ENCODE data around the gene STX2. TPM values are rescaled to one million over a fixed set of nuclear protein-coding genes. Genes with fewer than 3 reads are reported as not detected.
A peak's percentile ranks its signal among the peaks of the same experiment; 100 is the strongest.
"Not testable (repeated sequence)": the region's sequence is repeated elsewhere in the genome, so short reads cannot be mapped to it uniquely, and the experiment has no call there.

The STX2 gene
- total RNA-seq (30.7 and 32.6 TPM in 2 replicates), polyA plus RNA-seq (24.2 and 26.2 TPM in 2 replicates), polyA minus RNA-seq (25.8 and 28.8 TPM in 2 replicates), Bru-seq, nascent RNA (percentile 74 among the genes with signal in this experiment), BruChase-seq, experiment 1, labeled RNA remaining after a 6-hour chase (percentile 88 among the genes with signal in this experiment), BruChase-seq, experiment 2, labeled RNA remaining after a 2-hour chase (percentile 84 among the genes with signal in this experiment)
- 23.2 and 23.6 TPM in 2 replicates for polyA plus RNA-seq (2011; cell fraction: cytosol; rRNA removed)
- 45.4 and 65.4 TPM in 2 replicates for polyA plus RNA-seq (2011; cell fraction: nucleus; rRNA removed)
- 33.7 and 36.7 TPM in 2 replicates for polyA plus RNA-seq (2012)
- 7.0 TPM for polyA minus RNA-seq (2011; cell fraction: cytosol; rRNA and poly(A)+ RNA removed)
- polyA minus RNA-seq (2011; cell fraction: nucleus; rRNA and poly(A)+ RNA removed): 8.8 and 14.8 TPM in 2 replicates
- long read RNA-seq, transcript STX2-203 (11 exons, 2,151 nt): minor isoform, 8 of 100 reads
- long read RNA-seq, transcript STX2-201 (10 exons, 3,331 nt): major isoform, 46 of 100 reads
- long read RNA-seq, partial matches to known transcripts: 15 of 100 reads
- long read RNA-seq, other reads (novel, unspliced or antisense): 31 of 100 reads

- H3K9me1 ChIP-seq (replicated peaks; ENCODE audit: control insufficient read depth, extremely low read depth, insufficient read depth, low read length): no peaks in the 10 kb centered on the region
- peaks cover 5% of the 10 kb centered on the region for H3K4me1 ChIP-seq (ENCODE audit: control insufficient read depth, extremely low read depth, insufficient read depth, low read length)
- ChIA-PET CTCF (interaction anchor here (0.7 to 1.9 kb wide), 2 partner anchors 13 to 20 kb away, joined by 3 to 11 read pairs; no protein-coding TSS in a partner anchor), POLR2A (no interaction called here)
- H4K20me1 ChIP-seq (replicated peaks; ENCODE audit: control insufficient read depth, extremely low read depth, insufficient read depth, low read length): no peaks in the 10 kb centered on the region
- no TSS peak for BruUV-seq (replicated peaks)
- intact Hi-C loops (cut with micrococcal nuclease) (loop anchor here (1.0 to 5.0 kb wide), 3 partner anchors 32 to 993 kb away; no protein-coding TSS in a partner anchor), dilution Hi-C loops (cut with MboI; ENCODE audit: extremely low pct_ligation_motif_present, low sequenced_read_pairs) (no loop called here)
- H3K4me2 ChIP-seq (ENCODE audit: insufficient read depth, low read length): peak within 1 kb of the TSS; percentile 89
- H3K27ac ChIP-seq (ENCODE audit: insufficient read depth, low read depth, low read length): no peak within 1 kb of the TSS
- H3K36me3 ChIP-seq (ENCODE audit: control insufficient read depth in 2 of 2, extremely low read depth in 1 of 2, insufficient read depth in 2 of 2, low read length in 2 of 2): no peaks in the 10 kb centered on the region
- peak; percentile 88 for DNase-seq (ENCODE audit: low read depth, low spot score)
- H3K4me3 ChIP-seq (replicated peaks in 1 of 3; ENCODE audit: insufficient read depth in 1 of 3, low read depth in 1 of 3, low read length in 3 of 3): peak within 1 kb of the TSS; percentile 78 to 96 (median 87)
- TF ChIP-seq POLR2A (IDR thresholded peaks at IDR 0.05; ENCODE audit: low read depth, low read length) (no peak), CTCF (IDR thresholded peaks at IDR 0.05; ENCODE audit: extremely low read depth in 1 of 2, insufficient read depth in 1 of 2, low read depth in 1 of 2, low read length in 2 of 2) (peak; percentile 13 to 44), FOS (IDR thresholded peaks at IDR 0.05; ENCODE audit: borderline replicate concordance, insufficient read depth, low read length) (no peak), EZH2 (IDR thresholded peaks at IDR 0.05; ENCODE audit: borderline replicate concordance, low read depth, low read length, severe bottlenecking) (no peak), MYC (IDR thresholded peaks at IDR 0.05; ENCODE audit: low read depth, low read length) (peak; percentile 20), JUN (IDR thresholded peaks at IDR 0.05; ENCODE audit: borderline replicate concordance, insufficient read depth, insufficient read length, low read depth) (no peak), MAX (IDR thresholded peaks at IDR 0.05; ENCODE audit: insufficient read depth, insufficient read length) (peak; percentile 32), POLR2AphosphoS5 (IDR thresholded peaks at IDR 0.05; ENCODE audit: insufficient read depth, low read depth, low read length) (peak; percentile 64), GATA2 (IDR thresholded peaks at IDR 0.05; ENCODE audit: insufficient read depth, insufficient read length, low read depth, low read length) (no peak)
- FAIRE-seq: peak; percentile 63
- H3K79me2 ChIP-seq (ENCODE audit: control insufficient read depth, insufficient read depth, low read length): peaks cover 36% of the 10 kb centered on the region
- H3K27me3 ChIP-seq (ENCODE audit: control insufficient read depth in 2 of 2, insufficient read depth in 2 of 2, low read length in 2 of 2): no peaks in the 10 kb centered on the region
- peak within 1 kb of the TSS; percentile 89 for H2AFZ ChIP-seq (ENCODE audit: low read depth, low read length)
- no peaks in the 10 kb centered on the region for H3K9me3 ChIP-seq (replicated peaks; ENCODE audit: control insufficient read depth, insufficient read depth, low read length)
- H3K9ac ChIP-seq (replicated peaks; ENCODE audit: extremely low read depth, insufficient read depth, low read length): peak within 1 kb of the TSS; percentile 58
These were observed at the start of gene STX2 for GRCh38 chr12:130838951-130839769. Gene STX2, minus strand, starts transcription at chr12:130839250. Its CDS starts 151 bp downstream, at chr12:130839099.

GRCh38 chr12:130887190-130887589, 48.1 kb upstream of the STX2 start:
- H3K9me3 ChIP-seq (replicated peaks; ENCODE audit: control insufficient read depth, insufficient read depth, low read length); dilution Hi-C loops (cut with MboI; ENCODE audit: extremely low pct_ligation_motif_present, low sequenced_read_pairs); H4K20me1 ChIP-seq (replicated peaks; ENCODE audit: control insufficient read depth, extremely low read depth, insufficient read depth, low read length); H3K9ac ChIP-seq (replicated peaks; ENCODE audit: extremely low read depth, insufficient read depth, low read length); H3K79me2 ChIP-seq (ENCODE audit: control insufficient read depth, insufficient read depth, low read length); H2AFZ ChIP-seq (ENCODE audit: low read depth, low read length); H3K36me3 ChIP-seq (ENCODE audit: control insufficient read depth in 2 of 2, extremely low read depth in 1 of 2, insufficient read depth in 2 of 2, low read length in 2 of 2); H3K27me3 ChIP-seq (ENCODE audit: control insufficient read depth in 2 of 2, insufficient read depth in 2 of 2, low read length in 2 of 2); FAIRE-seq; H3K4me2 ChIP-seq (ENCODE audit: insufficient read depth, low read length); H3K4me3 ChIP-seq (replicated peaks in 1 of 3; ENCODE audit: insufficient read depth in 1 of 3, low read depth in 1 of 3, low read length in 3 of 3); BruUV-seq (replicated peaks); H3K9me1 ChIP-seq (replicated peaks; ENCODE audit: control insufficient read depth, extremely low read depth, insufficient read depth, low read length); H3K4me1 ChIP-seq (ENCODE audit: control insufficient read depth, extremely low read depth, insufficient read depth, low read length); H3K27ac ChIP-seq (ENCODE audit: insufficient read depth, low read depth, low read length); intact Hi-C loops (cut with micrococcal nuclease); POLR2A ChIA-PET; DNase-seq (ENCODE audit: low read depth, low spot score); CTCF ChIA-PET: not testable (repeated sequence)
